ENCODE measurements around the gene DRD3. TPM values are rescaled to one million over a fixed set of nuclear protein-coding genes. Genes with fewer than 3 reads are reported as not detected.

The DRD3 gene
- total RNA-seq, 3 donors from 2014 or later: not detected

DNA sequence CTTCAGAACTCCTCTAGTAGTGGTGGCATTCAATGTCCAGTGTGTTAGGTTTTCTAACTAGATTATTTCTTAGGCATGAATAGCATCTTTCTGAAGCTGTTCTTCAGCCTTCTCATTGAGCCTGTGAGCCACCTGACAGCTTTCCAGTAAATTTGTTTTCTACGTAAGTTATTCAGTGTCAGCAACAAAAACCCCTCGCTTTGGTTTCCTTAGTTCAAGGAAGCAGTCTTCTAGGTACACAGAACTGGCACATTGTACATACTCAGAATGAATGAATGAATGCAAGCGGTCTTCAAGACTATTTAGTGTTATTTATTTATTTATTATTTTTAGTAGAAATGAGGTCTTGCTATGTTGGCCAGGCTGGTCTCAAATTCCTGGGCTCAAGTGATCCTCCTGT lies 44.9 kb downstream of the DRD3 start:
- ATAC-seq (no peak), DNase-seq (no peak)
- TF ChIP-seq CTCF (IDR thresholded peaks at IDR 0.05): no peak
- no peaks in the 10 kb centered on the region for H3K4me1 ChIP-seq (ENCODE audit: low read depth)
- intact Hi-C loops (cut with DNase I, micrococcal nuclease): no loop called here
- no peak overlapping the region for H3K4me3 ChIP-seq
- no peaks in the 10 kb centered on the region for H3K36me3 ChIP-seq (ENCODE audit: low read depth)
- H3K9me3 ChIP-seq: no peaks in the 10 kb centered on the region

- no peak for ATAC-seq
- TF ChIP-seq CTCF (IDR thresholded peaks at IDR 0.05): no peak
These were observed 46.4 kb downstream of the DRD3 start for GRCh38 chr3:114132500-114132899.

GRCh38 chr3:114128826-114129225 lies 50.0 kb downstream of the DRD3 start:
- H3K4me1 ChIP-seq (ENCODE audit: low read depth): no peaks in the 10 kb centered on the region
- TF ChIP-seq CTCF (IDR thresholded peaks at IDR 0.05): no peak
- DNase-seq: no peak
- no peak overlapping the region for H3K4me3 ChIP-seq
- no peak for ATAC-seq
- H3K36me3 ChIP-seq (ENCODE audit: low read depth): no peaks in the 10 kb centered on the region
- intact Hi-C loops (cut with DNase I, micrococcal nuclease): no loop called here
- H3K9me3 ChIP-seq: no peaks in the 10 kb centered on the region

More at GRCh38 chr3:114132500-114132899, 46.4 kb downstream of the DRD3 start:
- Histone ChIP-seq H3K4me1 (ENCODE audit: low read depth) (no peaks in the 10 kb centered on the region), H3K9me3 (no peaks in the 10 kb centered on the region), H3K4me3 (no peak overlapping the region), H3K36me3 (ENCODE audit: low read depth) (no peaks in the 10 kb centered on the region)
- DNase-seq: no peak
- intact Hi-C loops (cut with DNase I, micrococcal nuclease): no loop called here

- no peak for DNase-seq
- intact Hi-C loops (cut with DNase I, micrococcal nuclease): no loop called here
These were observed 50.6 kb downstream of the DRD3 start for GRCh38 chr3:114128231-114128630.

DNA sequence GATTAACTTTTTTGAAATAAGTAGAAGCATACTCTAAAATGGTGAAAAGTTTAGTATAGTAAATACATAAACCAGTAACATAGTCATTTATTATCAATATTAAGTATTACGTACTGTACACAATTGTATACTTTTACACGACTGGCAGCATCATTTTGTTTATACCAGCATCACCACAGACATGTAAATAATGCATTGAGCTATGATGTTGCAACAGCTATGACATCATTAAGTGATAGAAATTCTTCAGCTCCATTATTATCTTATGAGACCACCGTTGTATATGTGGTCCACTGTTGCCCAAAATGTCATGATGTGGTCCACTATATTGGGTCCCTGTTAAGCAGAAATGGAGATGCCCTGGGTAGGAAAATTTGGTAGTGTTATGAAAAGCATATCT lies 51.3 kb downstream of the DRD3 start:
- no peaks in the 10 kb centered on the region for H3K9me3 ChIP-seq
- no peaks in the 10 kb centered on the region for H3K4me1 ChIP-seq (ENCODE audit: low read depth)
- TF ChIP-seq CTCF (IDR thresholded peaks at IDR 0.05): no peak

More at GRCh38 chr3:114128231-114128630, 50.6 kb downstream of the DRD3 start:
- H3K4me1 ChIP-seq (ENCODE audit: low read depth): no peaks in the 10 kb centered on the region
- H3K4me3 ChIP-seq: no peak overlapping the region
- TF ChIP-seq CTCF (IDR thresholded peaks at IDR 0.05): no peak
- ATAC-seq: no peak
- no peaks in the 10 kb centered on the region for H3K36me3 ChIP-seq (ENCODE audit: low read depth)
- no peaks in the 10 kb centered on the region for H3K9me3 ChIP-seq

GRCh38 chr3:114126461-114126860 lies 52.4 kb downstream of the DRD3 start:
- DNase-seq (no peak), ATAC-seq (no peak)
- Histone ChIP-seq H3K4me3 (no peak overlapping the region), H3K36me3 (ENCODE audit: low read depth) (no peaks in the 10 kb centered on the region), H3K4me1 (ENCODE audit: low read depth) (no peaks in the 10 kb centered on the region), H3K9me3 (no peaks in the 10 kb centered on the region)
- intact Hi-C loops (cut with DNase I, micrococcal nuclease): no loop called here
- no peak for TF ChIP-seq CTCF (IDR thresholded peaks at IDR 0.05)

More for the DNA sequence above, 51.3 kb downstream of the DRD3 start:
- Histone ChIP-seq H3K4me3 (no peak overlapping the region), H3K36me3 (ENCODE audit: low read depth) (no peaks in the 10 kb centered on the region)
- intact Hi-C loops (cut with DNase I, micrococcal nuclease): no loop called here
- no peak for DNase-seq
- ATAC-seq: no peak

All from mucosa of descending colon (tissue), 3 donors.